DMS 273 (cell line): ENCODE data around the gene TECPR2.
"Not testable (repeated sequence)": the region's sequence is repeated elsewhere in the genome, so short reads cannot be mapped to it uniquely, and the experiment has no call there.

Source experiments
- DNase-seq: peaks from one replicate; lab custom pipeline; 2025; ENCODE audit not compliant: unreplicated experiment; lab: John Stamatoyannopoulos, UW

Gene TECPR2

GRCh38 chr14:102545461-102546265, 182.9 kb downstream of the TECPR2 start:
- DNase-seq: peak; percentile 83

GRCh38 chr14:102548616-102549240, 186.0 kb downstream of the TECPR2 start:
- DNase-seq: no peak

GRCh38 chr14:102550927-102551401, 188.2 kb downstream of the TECPR2 start:
- not testable (repeated sequence) for DNase-seq
